ENCODE measurements around the gene CEP83.

- no peak for TF ChIP-seq CTCF (IDR thresholded peaks at IDR 0.05)
- TF ChIP-seq POLR2A (IDR thresholded peaks at IDR 0.05) = no peak
Observed at GRCh38 chr12:94265539-94265938, 194.1 kb downstream of the CEP83 start.
